NCI-H1092 treated with DMSO at 0.1 percent for 48 hours (cell line): ENCODE results near the gene ME3.
"Not testable (repeated sequence)": the region's sequence is repeated elsewhere in the genome, so short reads cannot be mapped to it uniquely, and the experiment has no call there.

ENCODE experiments used
- DNase-seq: peaks from one replicate; lab custom pipeline; 2025; lab: John Stamatoyannopoulos, UW

The ME3 gene

DNA sequence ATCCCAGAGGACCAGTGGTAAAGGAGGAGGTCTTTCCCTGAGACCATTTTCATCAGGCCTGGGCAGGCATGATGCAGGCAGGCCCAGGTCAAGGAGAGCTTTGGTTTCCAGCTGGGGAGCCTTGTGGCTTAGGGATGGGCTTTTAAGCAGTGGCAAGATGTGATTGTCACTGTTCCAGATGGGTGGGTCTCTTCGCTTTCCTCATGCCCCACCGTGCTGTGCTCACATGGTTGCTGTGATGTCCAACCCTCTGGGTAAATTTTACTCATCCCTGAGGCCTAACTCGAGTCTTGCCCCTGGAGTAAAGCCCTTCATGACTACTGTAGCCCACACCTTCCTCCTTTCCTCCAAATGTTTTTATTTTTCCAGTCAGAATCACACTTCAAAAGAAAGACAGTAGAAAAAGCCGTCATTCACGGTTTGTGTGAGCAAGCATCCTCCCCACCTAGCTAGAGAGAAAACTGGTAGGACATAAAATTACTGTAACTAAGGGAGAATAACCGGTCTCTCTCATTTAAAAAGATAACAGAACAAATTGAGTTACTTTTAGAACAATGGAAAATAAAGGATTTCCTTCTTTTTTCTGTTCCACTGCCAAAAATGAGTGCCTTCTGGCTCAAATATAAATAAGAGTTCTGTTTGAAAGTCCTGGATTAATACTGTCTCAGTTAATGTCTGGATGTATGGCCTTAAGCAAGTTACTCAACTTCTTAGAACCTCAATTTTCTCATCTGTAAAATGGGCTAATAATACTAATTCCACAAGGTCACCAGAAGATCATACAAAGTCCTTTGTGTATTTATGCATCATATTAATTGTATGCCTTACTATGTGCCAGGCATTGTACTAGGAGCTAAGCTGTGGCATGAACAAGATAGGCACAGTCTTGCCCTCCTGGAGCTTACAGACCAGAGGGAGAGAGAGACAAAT lies 84.9 kb downstream of the ME3 start:
- no peak for DNase-seq

DNA sequence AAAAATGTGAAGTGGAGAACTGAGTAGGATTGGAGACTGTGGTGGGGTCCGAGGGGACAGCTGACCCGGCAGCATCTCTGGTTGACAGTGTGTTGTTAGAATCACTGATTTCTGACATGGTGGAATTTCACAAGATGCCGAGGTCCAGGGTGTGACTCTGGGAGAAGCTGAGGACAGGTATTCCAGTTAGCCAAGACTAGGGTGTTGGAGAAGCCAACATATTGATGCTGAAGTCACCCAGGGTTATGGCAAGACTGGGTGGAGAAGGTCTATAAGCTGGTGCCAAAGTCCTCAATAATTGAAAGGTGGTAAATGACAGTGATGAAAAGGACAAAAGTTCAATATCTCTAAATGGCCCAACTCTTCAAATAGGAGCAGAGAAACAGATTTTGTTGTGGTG lies 86.1 kb downstream of the ME3 start:
- DNase-seq = no peak

DNA sequence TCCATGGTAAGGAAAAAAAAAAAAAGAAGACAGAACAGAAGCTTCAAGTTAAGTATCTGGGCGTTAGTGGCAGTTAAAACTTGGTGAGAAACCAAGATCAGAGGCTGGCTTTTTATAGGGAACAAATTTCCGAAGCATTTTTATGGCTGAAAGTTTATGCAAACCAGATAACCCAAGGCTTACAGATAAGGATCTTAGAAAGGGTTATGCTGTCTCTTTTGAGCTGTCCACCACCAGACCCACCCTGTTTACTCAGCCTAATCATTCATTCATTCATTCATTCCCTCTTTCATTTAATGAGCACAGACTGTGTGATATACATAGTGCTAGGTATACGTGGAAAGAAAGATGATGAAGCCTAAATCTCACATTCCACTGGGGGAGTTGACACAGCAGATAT lies 89.5 kb downstream of the ME3 start:
- no peak for DNase-seq

DNA sequence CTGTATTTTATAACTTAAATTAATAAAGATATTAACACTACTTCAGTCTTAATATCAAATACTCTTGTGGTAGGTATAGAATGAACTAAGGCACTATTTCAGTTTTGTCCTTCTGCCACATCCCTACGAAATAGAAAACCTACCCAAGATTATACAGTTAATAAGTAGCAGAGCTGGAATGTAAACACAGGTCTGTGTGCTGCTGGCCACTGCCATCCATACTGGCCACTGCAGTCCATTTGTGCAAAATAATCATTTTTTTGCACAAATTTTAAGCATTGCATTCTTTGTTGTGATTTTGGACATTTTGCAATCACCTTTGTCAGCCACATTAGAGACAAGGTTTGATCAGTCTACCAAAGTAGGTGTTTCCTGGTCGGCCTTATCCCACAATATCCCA lies 91.9 kb downstream of the ME3 start:
- no peak for DNase-seq

DNA sequence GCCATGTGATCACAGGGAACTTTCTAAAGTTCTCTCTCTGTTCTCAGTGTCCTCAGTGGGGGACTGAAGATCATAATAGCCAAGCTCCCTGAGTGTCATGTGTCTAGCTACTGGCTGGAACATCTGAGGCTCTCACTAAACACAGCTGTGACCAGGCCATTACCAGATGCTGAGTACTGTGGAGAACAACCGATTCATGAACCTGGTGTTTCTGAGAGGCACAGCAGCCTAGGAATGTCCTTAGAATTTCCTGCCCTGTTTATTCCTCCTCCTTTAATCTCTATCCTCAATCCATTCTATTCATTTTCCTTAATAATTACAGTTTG lies 93.0 kb downstream of the ME3 start:
- DNase-seq = no peak

GRCh38 chr11:86578727-86579405 lies 93.5 kb downstream of the ME3 start:
- no peak for DNase-seq

DNA sequence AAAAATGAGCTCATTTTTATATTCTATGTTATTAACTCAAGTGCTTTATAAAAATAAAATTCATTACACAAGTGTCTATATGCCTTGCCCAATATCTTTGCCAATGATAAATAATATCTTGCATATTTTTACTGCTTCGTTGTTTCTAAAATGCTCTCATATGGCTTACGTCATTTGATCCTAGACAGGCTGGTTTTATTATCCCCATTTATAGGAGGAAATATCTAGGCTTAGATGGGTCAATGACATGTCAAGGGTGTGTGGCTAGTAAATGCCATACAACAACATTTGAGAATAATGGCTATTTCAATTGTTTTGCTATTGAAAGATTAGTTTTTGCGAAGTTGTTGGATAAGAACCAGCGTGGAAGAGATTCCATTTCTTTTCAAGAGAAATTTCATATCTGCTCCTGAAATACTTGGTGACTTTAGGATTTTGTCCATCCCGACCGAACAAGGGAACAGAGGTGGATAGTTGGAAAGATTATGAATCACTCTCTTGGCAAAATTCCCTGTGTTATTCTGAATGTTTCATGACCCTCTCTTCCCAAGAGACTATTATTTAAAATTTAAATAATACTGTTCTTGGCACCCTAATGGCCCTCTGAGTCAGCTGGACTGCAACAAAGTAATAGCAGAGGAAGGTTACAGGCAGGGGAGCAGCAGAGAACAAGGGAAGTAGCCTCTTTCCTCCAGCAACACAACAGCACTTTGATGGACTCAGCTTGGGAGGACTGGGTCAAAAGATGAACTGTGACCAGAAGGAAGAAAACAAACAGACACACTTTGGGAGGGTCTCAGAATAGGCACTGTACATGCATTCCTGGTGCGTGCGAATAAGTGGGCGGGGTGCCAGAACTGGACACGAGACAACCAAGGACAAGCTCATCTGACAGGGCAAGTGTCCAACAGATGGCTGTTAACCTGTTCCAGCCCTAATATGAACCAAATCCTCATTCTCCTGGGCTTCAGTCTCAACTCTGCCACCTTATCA lies 94.5 kb downstream of the ME3 start:
- no peak for DNase-seq

GRCh38 chr11:86576946-86577624 lies 95.3 kb downstream of the ME3 start:
- DNase-seq = no peak

DNA sequence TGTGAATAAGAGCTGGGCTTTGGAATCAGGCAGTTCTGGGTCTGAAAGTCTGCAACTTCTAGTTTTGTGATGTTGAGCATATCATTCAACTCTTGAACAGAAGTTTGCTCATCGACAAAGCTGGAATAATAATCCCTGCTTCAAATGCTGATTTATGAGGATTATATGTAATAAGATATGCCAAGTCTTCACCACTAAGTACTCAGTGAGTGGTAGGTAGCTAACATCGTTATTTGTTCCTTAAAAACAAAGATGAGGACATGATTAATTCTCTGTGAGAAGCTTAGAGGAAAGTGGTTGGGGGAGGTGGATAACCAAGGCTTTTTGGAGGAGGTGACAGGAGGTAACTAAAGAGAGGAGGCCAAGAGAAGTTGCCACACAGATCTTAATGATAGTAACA lies 96.5 kb downstream of the ME3 start:
- no peak for DNase-seq

- no peak for DNase-seq
Observed at GRCh38 chr11:86575208-86575855, 97.1 kb downstream of the ME3 start.

DNA sequence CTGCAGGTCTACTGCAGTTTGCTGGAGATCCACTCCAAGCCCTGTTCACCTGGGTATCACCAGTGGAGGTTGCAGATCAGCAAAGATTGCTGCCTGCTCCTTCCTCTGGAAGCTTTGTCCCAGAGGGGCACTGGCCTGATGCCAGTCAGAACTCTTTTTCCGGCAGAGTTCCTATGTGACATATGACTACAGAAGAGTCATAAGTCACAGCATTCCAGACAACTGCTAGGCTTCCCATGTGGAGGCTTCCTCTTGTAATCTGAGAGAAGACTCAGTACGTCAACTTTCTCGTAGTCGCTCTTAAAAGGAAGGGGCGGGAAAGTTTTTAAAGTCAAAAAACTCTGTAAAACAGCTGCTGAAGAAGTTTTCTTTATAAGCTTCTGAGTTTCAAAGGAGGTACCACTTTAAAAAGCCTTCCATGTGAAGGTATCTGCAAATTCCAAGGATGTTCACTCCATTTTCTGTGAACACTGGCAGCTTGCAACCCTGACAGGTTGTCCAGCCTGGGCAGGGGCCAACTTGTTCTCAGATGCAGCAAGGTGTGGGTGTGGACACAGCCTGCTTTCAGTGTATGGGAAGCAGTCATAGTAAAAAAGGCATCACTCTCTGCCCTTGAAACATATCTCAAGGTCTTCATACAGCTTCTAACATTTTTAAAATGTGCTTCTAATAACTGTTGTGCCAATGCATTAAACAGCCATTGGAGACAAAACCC lies 97.8 kb downstream of the ME3 start:
- no peak for DNase-seq

DNA sequence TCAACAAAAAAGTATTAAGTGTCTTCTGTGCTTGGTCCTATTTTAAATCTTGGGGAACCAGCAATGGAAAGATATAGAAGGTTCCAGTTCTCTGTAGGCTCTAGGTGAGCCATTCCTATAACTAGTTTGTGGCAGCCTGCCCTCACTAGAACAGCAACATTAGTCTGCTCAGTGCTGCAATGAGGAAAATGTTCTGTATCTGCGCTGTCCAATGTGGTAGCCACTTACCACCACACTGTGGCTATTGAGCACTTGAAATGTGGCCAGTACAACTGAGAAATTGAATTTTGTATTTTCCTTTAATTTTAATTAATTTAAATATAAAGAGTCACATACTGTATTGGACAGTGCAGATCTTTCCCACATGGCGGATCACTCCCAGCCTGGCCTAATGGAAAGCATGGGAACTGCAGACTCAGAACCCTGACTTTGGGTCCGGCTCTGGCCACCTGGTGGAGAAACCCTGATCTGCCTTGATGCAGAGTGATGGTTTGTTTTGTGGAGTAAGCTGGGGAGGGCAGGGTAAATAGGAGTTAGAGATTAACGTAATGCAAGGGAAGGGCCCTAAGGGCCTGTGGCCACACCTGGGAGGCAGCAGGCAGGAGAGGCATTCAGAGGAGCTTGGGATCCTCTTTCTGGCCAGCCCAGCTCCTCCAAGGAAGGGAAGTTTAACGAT lies 101.0 kb downstream of the ME3 start:
- DNase-seq = no peak

- no peak for DNase-seq
Observed at GRCh38 chr11:86570451-86570850, 102.0 kb downstream of the ME3 start.

DNA sequence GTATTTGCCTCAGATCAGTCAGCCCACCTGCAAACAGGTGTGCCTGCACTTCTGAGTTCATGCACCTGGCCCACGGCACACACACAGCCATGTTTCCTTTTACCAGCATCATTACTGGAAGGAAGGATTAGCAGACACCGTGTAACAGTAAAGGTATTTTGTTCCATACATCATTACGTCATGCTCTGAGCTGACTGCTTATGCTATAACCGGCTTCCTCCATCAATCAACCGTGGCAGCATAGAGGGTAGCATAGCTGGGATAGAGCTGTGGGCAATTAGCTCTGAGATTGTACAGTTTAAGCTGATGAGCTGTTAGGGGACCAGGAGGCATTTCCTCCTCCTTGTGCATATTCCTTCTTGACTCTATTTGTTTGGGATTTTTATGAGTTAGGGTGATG lies 102.4 kb downstream of the ME3 start:
- DNase-seq = no peak

DNA sequence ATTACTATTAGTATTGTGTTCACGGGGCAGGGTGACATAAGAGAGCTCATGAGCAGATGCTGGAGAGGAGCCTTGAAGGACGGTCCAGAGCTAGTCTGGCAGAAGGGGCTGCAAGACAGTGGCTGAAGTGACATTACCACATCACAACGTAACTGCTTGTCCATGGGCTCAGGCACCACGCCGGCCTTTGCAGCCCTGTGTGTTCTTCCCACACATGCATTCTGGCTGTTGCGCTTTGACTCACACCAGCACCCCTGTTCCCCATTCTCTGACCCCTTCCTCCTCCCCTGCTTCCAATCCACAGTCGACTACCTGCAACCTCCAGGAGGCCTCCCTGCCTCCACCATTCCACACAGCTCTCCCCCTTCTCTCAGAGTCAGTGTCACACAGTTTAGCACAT lies 103.3 kb downstream of the ME3 start:
- no peak for DNase-seq

DNA sequence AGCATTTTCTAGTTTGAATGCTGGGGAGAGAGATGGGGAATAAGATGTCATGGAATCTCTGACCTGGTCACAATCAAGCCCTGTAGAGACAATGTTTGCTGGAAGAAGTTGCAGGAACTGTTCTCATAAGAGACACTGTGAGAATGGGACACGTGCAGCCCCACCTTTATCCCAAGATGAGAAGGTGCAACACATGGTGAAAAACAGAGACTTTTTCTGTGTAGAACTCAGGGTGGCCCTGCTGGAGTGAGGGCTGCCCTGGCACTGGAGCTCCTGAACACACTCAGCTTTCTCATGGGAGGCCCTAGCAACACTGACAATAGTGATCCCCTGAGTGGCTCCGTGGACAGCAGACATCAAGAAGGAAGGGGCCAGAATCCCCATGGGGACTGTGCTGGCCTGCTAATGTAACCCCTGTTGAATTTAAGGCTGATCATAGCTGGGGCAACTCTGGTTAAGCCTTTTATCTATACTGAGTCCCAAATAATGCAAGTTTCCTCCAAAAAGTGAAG lies 106.6 kb downstream of the ME3 start:
- no peak for DNase-seq

GRCh38 chr11:86565388-86565787 lies 107.0 kb downstream of the ME3 start:
- no peak for DNase-seq

DNA sequence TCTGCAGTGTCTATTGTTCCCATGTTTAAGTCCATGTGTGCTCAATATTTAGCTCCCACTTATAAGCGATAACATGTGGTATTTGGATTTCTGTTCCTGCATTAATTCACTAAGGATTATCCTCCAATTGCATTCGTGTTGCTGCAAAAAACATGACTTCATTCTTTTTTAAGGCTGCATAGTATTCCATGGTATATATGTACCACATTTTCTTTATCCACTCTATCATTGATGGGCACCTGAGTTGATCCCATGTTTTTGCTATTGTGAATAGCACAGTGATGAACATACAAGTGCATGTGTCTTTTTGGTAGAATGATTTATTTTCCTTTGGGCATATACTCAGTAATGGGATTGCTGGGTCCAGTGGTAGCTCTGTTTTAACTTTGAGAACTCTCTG lies 109.6 kb downstream of the ME3 start:
- not testable (repeated sequence) for DNase-seq

DNA sequence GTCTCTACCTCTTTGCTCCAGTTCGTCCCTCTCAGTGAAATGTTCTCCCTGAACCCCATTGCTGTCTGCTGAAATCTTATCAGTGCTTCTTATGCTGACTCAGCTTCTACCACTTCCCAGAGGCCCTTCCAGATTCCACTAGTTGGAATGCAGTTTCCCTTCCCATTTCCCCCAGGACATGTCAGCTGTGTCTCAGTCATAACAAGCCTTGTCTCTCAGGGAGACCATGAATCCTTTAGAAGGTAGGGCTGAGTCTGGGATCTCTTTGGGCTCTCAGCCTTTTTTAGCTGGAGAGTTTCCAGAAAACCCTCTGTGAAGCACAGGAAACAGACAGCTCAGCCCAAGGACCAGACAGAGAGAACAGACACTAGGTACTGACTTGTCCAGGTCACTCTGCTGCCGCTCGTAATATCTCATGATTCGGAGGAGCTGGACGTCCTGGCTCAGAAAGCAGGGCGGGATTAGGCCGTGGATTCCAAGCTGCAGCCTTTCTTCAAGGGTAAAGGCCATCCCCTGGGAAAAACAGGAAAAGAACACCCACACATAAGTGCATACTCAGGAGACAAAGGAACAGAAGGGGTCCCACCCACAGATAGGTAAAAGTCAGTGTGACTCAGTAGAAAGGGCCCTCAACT lies 113.0 kb downstream of the ME3 start:
- no peak for DNase-seq
